Measurements from ENCODE around the gene DOC2A.
"Not testable (repeated sequence)": the region's sequence is repeated elsewhere in the genome, so short reads cannot be mapped to it uniquely, and the experiment has no call there.

The DOC2A gene

DNA sequence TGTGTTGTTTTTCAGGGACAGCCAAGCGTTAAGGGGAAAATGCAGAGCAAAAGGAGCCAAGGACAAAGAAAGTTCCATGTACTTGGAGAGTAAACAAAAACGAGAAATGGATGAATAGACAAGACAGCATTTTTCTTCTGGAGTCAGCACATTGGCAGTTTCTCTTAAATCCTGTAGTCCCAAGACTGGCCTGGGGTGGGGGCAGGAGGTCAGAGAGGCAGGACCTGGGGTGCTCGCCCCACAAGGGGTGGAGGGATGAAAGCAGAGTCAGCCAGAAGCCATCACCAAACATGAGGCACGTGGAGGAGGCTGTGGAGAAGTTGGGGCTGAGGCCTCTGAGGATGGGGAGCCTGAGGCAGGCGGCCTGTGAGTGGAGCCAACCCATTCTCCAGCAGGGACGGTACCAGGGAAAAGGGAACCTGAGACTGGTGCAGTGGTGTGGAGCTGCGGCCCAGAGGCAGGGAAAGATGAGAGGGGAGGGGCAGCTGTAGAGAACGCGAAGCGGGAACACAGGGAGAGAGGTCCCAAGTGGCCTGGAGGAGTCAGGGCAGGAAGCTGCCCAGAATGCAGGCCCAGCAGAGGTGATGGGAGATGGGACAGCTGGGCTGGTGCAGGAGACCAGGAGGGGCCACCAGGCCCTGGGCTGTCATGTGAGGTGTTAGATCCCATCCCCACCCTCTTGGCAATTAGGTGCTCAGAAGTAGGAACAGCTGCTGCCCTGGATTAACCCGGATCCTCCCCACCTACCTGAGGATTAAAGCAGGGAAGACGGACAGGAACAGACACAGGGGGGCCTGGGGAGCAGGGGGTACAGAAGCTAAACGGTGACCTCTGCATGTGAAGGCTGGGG is 17.0 kb upstream of the DOC2A start:
- DNase-seq (ENCODE audit: low read depth, low spot score) = no peak

DNA sequence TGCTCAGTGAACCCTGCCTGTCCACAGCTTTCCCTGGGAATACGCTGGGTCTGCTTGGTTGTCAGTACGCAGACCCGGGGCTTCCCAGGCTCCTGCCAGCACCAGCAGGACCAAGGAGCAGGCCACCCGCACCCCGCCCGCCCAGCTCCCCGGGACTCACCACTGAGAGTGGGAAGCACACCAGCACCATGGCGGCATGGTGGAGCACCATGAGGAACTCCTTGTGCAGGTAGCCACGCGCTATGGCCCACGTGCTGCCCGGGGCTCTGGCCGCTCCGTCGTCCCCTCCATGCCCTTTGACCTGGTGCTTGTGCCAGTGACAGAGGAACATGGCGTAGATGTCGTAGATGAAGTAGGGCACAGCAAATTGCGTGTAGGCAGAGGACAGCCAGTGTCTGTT is 15.6 kb upstream of the DOC2A start:
- no peak for DNase-seq (ENCODE audit: low read depth, low spot score)

DNA sequence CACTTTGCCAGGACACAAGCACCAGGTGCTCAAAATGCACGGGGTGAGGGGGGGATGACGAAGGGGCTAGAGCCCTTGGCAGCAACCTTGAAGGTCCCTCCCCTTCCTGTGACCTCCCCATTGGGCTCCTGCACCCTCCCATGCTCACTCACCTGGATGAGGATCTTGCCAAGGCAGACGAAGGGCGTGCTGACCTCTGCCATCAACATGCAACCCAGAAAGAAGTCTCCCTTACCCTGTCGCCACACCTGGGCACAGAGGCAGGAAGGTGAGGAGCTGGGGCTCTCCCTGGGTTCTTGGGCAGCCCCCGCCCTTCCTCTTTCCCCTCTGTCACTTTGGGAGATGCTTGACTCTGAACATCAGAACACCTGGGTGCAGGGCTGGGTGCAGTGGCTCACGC is 14.7 kb upstream of the DOC2A start:
- no peak for DNase-seq (ENCODE audit: low read depth, low spot score)

DNA sequence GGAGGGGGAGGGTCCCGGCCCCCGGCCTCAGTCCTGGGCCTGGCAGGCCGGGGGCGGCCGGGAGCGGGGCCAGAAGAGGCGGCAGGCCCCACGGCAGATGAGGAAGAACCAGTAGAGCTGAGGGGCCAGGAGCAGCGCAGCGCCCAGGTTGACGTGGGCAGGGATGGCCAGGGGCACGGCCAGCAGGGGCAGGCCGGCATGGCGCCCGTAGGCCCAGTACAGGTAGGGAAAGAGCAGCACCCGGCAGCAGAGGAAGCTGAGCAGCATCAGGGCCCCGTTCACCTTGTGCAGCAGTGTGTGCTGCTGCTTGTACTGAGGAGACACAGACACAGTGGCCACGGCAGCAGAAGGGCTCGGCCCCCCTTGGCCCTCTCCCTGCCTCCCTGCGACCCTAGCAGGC is 14.3 kb upstream of the DOC2A start:
- DNase-seq (ENCODE audit: low read depth, low spot score) = no peak

DNA sequence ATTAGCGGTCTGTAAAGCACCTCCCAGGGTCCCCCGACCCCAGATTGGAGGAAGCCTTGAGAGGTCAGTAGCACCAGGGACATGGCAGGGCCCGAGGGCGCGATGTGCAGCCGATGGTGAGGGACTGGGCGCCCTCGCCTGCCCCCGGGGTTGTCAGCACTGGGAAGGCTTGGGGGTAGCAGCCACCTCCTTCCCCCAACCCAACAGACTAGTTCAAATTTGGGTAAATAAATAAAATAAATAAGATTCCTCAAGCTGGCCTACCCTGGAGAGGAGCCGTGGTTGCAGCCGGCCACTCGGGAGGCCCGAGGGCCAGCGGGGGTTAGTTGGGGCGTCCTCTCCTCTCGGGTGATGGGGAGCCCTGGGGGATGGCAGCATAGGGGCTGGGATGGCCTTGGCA is 13.6 kb upstream of the DOC2A start:
- DNase-seq (ENCODE audit: low read depth, low spot score) = no peak

DNA sequence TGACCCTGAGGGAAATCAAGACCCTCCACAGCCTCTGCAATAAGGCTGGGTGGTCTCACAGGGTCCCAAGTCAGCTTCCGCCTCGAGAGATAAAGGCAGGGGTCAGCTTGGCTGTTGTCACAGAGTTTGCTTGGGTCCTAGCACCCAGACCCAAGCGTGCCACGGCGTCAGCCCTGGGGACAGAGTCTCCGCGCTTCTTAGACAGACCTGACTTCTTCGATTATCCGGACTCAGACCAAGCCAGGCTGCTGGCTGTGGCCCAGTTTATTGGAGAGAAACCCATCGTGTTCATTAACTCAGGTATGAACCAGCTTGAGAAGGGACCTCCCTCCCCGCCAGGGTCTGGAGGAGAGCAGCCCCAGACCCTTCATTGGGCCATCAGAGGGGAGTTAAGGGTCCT is 12.8 kb upstream of the DOC2A start:
- DNase-seq (ENCODE audit: low read depth, low spot score) = no peak

DNA sequence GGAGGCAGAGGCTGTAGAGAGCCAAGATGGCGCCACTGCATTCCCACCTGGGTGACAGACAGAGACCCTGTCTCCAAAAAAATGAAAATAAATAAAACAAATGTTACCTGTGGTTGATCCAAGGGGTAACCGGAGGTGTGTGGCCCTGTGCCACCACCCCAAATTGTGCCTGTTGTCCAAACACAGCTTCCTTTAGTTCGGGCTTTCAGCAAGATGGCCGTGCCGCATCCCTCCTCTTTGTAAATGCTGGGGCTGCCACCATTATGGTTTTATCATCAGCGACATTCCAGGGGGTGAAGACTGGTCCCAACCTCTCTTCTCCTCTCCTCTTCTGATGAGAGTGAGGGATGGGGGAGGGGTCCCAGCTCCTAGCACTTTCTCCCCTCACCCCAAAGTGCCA is 12.1 kb upstream of the DOC2A start, which contains the start of gene C16orf92:
C16orf92 (plus strand) TSS at position 312 of the 400 bp plus-strand sequence. CDS start 143 bp downstream, outside the sequence.
- DNase-seq (ENCODE audit: low read depth, low spot score) = no peak

DNA sequence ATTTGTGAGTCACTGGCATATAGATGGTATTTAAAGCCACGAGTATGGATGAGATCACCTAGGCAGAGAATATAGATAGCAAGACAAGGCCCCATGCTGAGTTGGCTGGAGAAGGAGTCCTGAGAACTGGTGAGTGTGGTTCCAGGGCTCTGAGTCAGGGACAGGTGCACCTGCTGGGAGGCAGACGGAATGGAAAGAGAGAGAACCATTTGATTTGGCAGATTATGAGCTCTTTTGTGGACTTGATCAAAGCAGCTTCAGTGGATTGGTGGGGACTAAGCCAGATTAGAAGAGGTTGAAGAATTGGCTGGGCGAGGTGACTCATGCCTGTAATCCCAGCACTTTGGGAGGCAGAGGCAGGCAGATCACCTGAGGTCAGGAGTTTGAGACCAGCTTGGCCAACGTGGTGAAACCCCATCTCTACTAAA is 7.9 kb upstream of the DOC2A start:
- DNase-seq (ENCODE audit: low read depth, low spot score) = no peak

DNA sequence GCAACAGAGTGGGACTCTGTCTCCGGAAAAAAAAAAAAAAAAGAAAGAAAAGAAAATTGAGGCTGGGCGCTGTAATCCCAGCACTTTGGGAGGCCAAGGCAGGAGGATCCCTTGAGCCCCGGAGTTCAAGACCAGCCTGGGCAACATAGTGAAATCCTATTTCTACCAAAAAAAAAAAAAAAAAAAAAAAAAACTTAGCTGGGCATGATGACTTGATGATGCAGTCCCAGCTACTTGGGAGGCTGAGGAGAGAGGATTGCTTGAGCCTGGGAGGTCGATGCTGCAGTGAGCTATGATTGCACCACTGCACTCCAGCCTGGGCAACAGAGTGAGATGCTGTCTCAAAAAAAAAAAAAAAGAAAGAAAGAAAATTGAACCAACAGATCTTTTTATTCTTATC is 7.1 kb upstream of the DOC2A start:
- DNase-seq (ENCODE audit: low read depth, low spot score) = not testable (repeated sequence)

DNA sequence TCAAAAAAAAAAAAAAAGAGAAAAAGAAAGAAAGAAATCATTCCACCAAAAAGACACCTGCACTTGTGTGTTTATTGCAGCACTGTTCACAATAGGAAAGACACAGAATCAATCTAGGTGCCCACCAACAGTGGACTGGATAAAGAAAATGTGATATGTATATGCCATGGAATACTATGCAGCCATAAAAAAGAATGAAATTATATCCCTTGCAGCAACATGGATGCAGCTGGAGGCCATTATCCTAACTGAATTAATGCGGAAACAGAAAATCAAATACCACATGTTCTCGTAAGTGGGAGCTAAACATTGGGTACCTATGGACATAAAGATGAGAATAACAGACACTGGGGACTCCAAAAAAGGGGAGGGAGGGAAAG is 6.4 kb upstream of the DOC2A start:
- no peak for DNase-seq (ENCODE audit: low read depth, low spot score)

DNA sequence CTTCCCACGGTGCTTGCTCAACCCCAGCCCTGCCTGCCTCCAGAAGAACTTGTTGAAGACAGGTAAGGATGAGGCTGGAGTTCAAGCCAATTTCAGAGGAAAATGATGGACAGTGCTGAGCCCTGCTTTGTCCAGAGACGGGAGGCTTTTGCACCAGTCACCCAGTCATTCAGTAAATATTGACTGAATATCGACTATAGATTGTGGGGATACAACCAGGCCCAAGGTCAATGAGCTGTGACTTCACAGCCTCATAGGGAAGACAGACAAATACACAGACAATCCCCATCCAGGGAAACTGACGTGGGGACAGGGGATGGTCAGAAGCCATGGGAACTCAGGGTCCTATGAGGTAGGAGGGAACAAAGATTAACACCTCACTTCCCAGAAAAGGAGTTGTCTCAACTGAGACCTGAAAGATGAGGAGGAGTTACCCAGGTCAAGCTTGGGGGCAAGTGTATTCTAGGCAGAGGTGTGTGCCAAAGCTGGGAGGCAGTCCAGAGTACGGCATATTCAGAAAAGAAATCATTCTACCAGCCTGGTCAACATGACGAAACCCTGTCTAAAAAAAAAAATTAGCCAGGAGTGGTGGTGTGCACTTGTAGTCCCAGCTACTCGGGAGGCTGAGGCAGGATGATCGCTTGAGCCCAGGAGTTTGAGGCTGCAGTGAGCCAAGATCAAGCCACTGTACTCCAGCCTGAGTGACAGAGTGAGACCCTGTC is 5.9 kb upstream of the DOC2A start:
- no peak for DNase-seq (ENCODE audit: low read depth, low spot score)

DNA sequence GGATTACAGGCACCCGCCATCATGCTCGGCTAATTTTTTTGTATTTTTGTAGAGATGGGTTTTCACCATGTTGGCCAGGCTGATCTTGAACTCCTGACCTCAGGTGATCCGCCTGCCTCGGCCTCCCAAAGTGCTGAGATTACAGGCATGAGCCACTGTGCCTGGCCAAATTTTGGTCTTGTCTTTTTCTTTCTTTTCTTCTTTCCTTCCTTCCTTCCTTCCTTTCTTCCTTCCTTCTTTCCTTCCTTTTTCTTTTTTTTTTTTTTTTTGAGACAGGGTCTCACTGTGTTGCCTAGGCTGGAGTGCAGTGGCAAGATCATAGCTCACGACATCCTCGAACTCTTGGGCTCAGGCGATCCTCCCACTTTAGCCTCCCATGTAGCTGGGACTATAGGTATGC is 4.6 kb upstream of the DOC2A start:
- DNase-seq (ENCODE audit: low read depth, low spot score) = not testable (repeated sequence)

DNA sequence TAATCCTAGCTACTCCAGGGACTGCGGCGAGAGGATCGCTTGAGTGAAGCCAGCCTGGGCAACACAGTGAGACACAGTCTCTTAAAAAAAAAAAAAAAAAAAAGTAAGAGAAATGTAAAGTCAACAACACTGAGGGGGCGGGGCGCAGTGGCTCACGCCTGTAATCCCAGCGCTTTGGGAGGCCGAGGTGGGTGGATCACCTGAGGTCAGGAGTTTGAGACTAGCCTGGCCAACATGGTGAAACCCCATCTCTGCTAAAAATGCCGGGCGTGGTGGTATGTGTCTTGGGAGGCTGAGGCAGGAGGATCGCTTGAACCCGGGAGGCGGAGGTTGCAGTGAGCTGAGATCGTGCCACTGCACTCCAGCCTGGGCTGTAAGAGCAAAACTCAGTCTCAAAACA is 1.8 kb upstream of the DOC2A start:
- not testable (repeated sequence) for DNase-seq (ENCODE audit: low read depth, low spot score)

DNA sequence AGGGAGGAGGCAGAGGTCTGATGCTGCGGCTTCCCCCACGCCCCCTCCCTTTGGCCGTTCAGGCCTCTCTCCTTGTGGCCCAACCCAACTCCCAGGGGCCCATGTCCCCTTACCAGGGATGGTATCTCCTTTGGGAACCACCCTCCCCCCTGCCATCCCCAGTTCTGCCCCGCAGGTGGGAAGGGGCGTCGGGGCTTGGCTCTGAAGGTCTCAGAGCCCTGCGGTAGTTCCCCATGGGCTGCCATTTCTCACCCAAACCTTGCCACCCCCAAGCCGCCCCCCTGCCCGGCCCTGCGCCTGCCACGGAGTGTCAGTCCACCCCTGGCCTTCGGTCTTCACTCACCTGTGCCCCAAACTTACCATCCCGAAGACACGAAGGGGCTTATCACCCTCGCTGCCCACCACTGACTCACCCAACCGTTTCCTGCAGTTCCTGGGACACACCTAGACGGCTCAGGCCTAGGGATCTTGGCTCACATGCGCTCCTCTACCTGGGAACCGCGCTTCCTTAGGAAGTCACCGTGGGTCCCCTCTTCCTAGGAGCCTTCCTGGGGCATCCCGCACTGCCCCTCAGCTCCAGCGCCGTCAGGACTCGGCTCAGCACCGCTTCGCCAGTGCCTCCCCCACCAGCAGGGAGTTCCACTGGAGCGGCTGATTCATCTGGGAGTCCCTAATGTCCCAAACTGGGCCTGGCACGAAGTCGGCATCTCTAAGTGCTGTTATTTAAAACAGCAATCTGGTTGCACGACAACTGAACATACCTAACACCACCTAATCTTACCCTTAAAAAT is 1.1 kb upstream of the DOC2A start:
- DNase-seq (ENCODE audit: low read depth, low spot score) = no peak

DNA sequence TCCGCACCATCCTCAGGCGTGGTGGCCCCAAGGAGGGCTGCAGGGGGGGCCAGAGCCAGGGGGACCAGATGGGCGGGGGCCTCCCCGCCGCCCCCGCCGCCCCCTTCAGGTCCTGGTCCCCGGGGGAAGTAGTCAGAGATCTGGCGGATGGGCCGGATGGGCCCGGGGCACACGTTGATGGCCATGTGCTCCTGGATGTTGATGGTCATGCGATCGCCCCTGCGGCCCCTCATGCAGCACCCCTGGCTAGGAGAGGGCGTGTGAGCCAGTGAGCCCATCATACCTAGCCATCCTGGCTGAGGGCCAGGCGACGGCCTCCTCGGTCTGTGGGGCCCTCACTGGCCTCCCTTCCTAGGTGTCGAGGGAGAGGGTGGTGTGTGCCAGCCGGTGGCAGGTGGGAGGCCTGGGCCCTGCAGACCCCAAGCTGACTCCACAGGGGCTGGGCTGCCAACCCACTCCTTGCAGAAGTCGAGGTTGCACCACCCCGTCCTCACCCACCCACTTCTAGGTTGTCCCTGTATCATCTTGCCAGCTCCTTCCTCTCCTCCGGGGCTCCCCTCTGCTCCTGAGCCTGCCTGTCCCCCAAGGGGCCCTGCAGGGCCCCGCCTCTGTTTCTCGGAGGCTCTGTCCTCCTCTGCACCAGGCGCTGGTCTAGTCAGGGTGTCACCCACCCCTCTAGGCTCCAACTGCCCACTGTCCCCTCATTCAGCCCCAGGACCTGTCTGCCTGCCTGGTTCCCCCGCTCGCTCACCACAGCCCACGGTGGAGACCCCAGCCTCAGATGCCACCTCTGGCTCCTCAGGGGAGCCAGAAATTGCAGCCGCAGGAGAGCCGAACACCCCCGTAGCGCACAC is 610 bp downstream of the DOC2A start:
- DNase-seq (ENCODE audit: low read depth, low spot score) = no peak

DNA sequence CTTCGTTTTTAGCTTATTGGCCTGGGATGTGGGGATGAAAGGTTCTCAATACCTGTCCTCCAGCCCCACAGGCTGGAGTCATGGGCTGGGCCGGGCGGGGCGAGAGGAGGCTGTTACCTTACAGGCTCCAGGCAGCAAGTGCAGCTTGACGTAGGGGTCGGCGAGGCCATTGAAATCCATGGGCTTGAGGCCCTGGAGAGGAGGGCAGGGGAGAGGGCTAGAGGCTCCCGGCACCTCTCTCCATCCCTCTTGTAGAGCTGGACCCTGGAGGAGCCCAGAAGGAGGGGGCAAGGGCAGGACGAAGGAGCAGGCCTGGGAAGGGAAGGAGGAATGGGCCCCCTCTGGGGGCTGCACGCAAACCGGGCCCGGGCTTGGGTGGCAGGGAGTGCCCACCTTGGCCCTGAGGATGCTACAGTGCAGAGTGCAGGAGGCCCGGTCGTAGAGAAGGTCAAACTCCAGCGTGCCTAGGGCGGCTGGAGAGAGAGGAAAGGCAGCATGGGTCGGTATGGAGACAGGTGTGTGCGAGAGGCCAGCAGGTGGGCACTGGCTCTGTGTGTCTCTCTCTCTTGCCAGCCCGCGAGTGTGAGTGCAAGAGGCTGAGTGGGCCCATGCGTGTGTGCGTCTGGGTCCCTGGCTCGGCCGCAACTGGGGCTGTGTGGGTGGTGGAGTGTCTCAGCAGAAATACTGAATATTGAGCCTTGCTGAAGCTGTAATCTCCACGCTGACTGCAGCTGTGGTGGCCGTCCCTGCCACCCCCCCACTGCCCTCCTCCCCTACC is 1.6 kb downstream of the DOC2A start:
- no peak for DNase-seq (ENCODE audit: low read depth, low spot score)

DNA sequence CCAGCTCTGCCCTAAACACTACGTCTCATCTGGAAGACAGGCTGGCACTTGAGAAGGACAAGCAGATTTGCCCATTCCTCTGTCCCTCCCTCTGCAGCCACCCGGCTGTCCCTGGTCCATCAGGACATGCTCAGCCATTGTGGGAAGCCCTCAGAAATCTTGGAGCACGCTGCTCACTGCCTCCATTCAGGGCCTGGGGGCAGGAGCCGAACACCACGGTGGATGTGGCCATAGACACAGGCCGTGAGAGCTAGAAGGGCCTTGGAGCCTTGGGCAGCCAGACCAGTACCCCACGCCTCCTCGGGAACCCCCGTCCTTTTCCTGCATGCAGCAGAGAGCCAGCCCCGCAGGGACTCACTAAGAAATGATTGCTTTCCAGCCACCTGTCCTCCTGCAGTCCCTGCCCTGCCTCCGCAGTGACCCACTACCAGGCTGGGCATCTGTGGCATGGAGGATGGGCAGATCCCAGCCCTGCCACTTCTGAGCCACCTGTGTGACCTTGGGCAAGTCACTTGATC is 3.4 kb downstream of the DOC2A start:
- no peak for DNase-seq (ENCODE audit: low read depth, low spot score)

DNA sequence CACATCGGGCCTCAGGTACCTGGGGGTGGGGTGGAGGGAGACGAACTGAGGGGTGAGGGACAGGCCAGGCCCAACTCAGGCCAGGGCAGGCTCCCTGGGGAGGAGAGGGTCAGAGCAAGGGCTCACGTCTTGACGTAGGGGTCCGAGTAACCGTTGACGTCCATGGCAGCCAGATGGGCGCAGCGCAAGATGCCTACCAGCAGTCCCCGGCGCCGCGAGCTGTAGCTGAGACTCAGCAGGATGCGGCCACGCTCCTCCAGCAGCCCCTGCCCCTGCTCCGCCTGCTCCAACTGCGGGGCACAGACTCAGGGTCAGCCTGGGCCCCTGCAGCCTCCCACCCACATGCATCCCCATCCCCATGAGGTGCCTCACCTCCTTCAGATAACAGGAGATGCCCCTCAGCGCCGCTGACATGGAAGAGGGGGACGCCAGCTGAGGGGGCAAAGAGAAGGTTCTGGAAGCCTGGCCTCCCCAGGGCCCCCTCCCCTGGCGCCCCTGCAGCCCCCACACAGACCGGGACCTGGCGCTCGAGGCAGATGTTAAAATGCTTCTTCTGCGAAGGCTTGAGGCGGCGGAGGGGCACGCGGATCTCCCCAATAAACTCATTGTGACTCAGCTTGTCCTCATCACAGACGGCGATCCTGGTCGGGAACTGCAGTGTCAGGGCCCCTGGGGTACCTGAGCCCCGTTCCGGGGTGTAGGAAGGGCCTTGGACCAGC is 4.0 kb downstream of the DOC2A start:
- DNase-seq (ENCODE audit: low read depth, low spot score) = no peak

DNA sequence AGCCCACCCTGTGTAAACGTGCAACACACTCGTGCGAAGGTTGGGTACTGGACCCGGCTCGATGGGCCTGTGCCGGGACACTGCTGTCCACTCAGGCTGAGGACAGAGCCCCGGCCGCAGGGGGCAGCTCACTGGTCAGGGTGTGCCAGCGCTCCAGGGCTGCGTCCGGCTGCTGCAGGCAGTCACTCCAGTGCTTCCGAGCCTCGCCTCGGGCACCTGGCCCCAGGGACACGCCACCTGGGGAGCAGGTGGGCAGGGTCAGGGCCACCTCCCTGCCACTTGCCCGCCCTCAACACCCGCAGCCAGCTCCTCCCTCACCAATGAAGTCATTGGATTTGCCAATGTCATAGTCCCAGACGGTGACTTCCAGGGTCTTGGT is 4.7 kb downstream of the DOC2A start:
- DNase-seq (ENCODE audit: low read depth, low spot score) = no peak

Data from brain pericyte (primary cell).